8988T (cell line): Measurements from ENCODE around the gene ETV2.
A peak's percentile ranks its signal among the peaks of the same experiment; 100 is the strongest.
"Not testable (repeated sequence)": the region's sequence is repeated elsewhere in the genome, so short reads cannot be mapped to it uniquely, and the experiment has no call there.

Source experiments
- DNase-seq: peaks from one replicate; pipeline ENCODE4 v3.0.0; 2011

The ETV2 gene

GRCh38 chr19:35661995-35662340 lies 20.4 kb downstream of the ETV2 start:
- DNase-seq = no peak

GRCh38 chr19:35663981-35664380 lies 22.4 kb downstream of the ETV2 start:
- no peak for DNase-seq

- no peak for DNase-seq
These were observed 23.6 kb downstream of the ETV2 start for GRCh38 chr19:35665157-35665556.

- no peak for DNase-seq
These were observed 24.1 kb downstream of the ETV2 start for GRCh38 chr19:35665604-35666003.

GRCh38 chr19:35666251-35666913 lies 24.8 kb downstream of the ETV2 start, which contains the start of gene UPK1A:
UPK1A (plus strand) TSS chr19:35666517; CDS start chr19:35666813, 296 bp downstream.
- DNase-seq = no peak

GRCh38 chr19:35669566-35669965 lies 28.0 kb downstream of the ETV2 start:
- DNase-seq = no peak

- no peak for DNase-seq
These were observed 28.4 kb downstream of the ETV2 start for GRCh38 chr19:35669974-35670373.

- DNase-seq = no peak
These were observed 29.1 kb downstream of the ETV2 start for GRCh38 chr19:35670686-35671085.

- no peak for DNase-seq
These were observed 30.3 kb downstream of the ETV2 start for GRCh38 chr19:35671818-35672217.

- peak; percentile 96 for DNase-seq
These were observed 31.7 kb downstream of the ETV2 start for GRCh38 chr19:35673121-35673804.

GRCh38 chr19:35675589-35676140 lies 34.1 kb downstream of the ETV2 start:
- DNase-seq = no peak

- DNase-seq = no peak
These were observed 48.3 kb downstream of the ETV2 start for GRCh38 chr19:35689836-35690235.

GRCh38 chr19:35691106-35691505 lies 49.6 kb downstream of the ETV2 start:
- DNase-seq = not testable (repeated sequence)

GRCh38 chr19:35692010-35692409 lies 50.5 kb downstream of the ETV2 start:
- no peak for DNase-seq

GRCh38 chr19:35693422-35693821 lies 51.9 kb downstream of the ETV2 start:
- no peak for DNase-seq

- peak; percentile 87 for DNase-seq
These were observed 52.5 kb downstream of the ETV2 start for GRCh38 chr19:35693835-35694599.
